HCT116 (cell line): ENCODE results near the gene SOX6.

Experiments
- EZH2 ChIP-seq: fragments of 200-600 bp; sonication (generic); IDR thresholded peaks from 2 replicates; pipeline ENCODE4 v1.6.1; 2017; ENCODE audit warnings: antibody characterized with exemption, mixed run types
- EZH2phosphoT487 ChIP-seq: fragments of 200-600 bp; IDR thresholded peaks from 2 replicates; pipeline ENCODE4 v1.6.1; 2018; ENCODE audit warnings: antibody characterized with exemption, borderline replicate concordance
- RAD21 ChIP-seq: IDR thresholded peaks from 2 replicates; pipeline ENCODE4 v1.6.1; 2012; ENCODE audit warnings: low read depth, mild to moderate bottlenecking
- SRF ChIP-seq: IDR thresholded peaks from 2 replicates; pipeline ENCODE4 v1.6.1; 2012; ENCODE audit warnings: low read depth
- ZBTB33 ChIP-seq: IDR thresholded peaks from 2 replicates; pipeline ENCODE4 v1.6.1; 2011; ENCODE audit warnings: mild to moderate bottlenecking, low read length, moderate library complexity; ENCODE audit not compliant: insufficient replicate concordance; ENCODE audit errors: extremely low read depth
- TF ChIP-seq, protein P1 (sequence below), 3 experiments: fragments of 200-600 bp in 1 of 3; sonication (generic) in 1 of 3; IDR thresholded peaks in 2 of 3; conservative IDR thresholded peaks in 1 of 3; 2 replicates each; pipeline ENCODE4 v1.5.1; 2012 to 2017; ENCODE audit warnings: low read depth in 2 of 3, low read length in 2 of 3, antibody characterized with exemption in 1 of 3, borderline replicate concordance in 1 of 3, control low read depth in 1 of 3, mild to moderate bottlenecking in 1 of 3, mixed read lengths in 1 of 3, mixed run types in 1 of 3, moderate library complexity in 1 of 3; ENCODE audit not compliant: insufficient read depth in 1 of 3
- TF ChIP-seq, protein P2 (sequence below): IDR thresholded peaks from 2 replicates; pipeline ENCODE4 v1.6.1; 2012; ENCODE audit warnings: low read depth

GRCh38 chr11:16286095-16286494, 70.3 kb downstream of the SOX6 start:
- no peak for TF ChIP-seq EZH2phosphoT487
- TF ChIP-seq RAD21 = no peak
- TF ChIP-seq ZBTB33 = no peak
- TF ChIP-seq, protein P1, sequence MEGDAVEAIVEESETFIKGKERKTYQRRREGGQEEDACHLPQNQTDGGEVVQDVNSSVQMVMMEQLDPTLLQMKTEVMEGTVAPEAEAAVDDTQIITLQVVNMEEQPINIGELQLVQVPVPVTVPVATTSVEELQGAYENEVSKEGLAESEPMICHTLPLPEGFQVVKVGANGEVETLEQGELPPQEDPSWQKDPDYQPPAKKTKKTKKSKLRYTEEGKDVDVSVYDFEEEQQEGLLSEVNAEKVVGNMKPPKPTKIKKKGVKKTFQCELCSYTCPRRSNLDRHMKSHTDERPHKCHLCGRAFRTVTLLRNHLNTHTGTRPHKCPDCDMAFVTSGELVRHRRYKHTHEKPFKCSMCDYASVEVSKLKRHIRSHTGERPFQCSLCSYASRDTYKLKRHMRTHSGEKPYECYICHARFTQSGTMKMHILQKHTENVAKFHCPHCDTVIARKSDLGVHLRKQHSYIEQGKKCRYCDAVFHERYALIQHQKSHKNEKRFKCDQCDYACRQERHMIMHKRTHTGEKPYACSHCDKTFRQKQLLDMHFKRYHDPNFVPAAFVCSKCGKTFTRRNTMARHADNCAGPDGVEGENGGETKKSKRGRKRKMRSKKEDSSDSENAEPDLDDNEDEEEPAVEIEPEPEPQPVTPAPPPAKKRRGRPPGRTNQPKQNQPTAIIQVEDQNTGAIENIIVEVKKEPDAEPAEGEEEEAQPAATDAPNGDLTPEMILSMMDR (IDR thresholded peaks at IDR 0.05 in 2 of 3, conservative IDR thresholded peaks at IDR 0.05 in 1 of 3; ENCODE audit: borderline replicate concordance in 1 of 3, insufficient read depth in 1 of 3, low read depth in 2 of 3, low read length in 2 of 3) = no peak
- TF ChIP-seq, protein P2, sequence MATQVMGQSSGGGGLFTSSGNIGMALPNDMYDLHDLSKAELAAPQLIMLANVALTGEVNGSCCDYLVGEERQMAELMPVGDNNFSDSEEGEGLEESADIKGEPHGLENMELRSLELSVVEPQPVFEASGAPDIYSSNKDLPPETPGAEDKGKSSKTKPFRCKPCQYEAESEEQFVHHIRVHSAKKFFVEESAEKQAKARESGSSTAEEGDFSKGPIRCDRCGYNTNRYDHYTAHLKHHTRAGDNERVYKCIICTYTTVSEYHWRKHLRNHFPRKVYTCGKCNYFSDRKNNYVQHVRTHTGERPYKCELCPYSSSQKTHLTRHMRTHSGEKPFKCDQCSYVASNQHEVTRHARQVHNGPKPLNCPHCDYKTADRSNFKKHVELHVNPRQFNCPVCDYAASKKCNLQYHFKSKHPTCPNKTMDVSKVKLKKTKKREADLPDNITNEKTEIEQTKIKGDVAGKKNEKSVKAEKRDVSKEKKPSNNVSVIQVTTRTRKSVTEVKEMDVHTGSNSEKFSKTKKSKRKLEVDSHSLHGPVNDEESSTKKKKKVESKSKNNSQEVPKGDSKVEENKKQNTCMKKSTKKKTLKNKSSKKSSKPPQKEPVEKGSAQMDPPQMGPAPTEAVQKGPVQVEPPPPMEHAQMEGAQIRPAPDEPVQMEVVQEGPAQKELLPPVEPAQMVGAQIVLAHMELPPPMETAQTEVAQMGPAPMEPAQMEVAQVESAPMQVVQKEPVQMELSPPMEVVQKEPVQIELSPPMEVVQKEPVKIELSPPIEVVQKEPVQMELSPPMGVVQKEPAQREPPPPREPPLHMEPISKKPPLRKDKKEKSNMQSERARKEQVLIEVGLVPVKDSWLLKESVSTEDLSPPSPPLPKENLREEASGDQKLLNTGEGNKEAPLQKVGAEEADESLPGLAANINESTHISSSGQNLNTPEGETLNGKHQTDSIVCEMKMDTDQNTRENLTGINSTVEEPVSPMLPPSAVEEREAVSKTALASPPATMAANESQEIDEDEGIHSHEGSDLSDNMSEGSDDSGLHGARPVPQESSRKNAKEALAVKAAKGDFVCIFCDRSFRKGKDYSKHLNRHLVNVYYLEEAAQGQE = no peak
- TF ChIP-seq SRF = no peak
- TF ChIP-seq EZH2 = no peak
